Upper lobe of left lung (tissue), 6 donors: ENCODE data around the gene CABCOCO1. TPM values are rescaled to one million over a fixed set of nuclear protein-coding genes. Genes with fewer than 3 reads are reported as not detected.

Source experiments
- ATAC-seq, 2 donors: fragments of 200-7000 bp; cut with Tn5 transposase; one replicate each; pipeline ENCODE4 v1.9.1; 2022; ENCODE audit warnings: mild to moderate bottlenecking in 2 of 2, moderate library complexity in 2 of 2; ENCODE audit not compliant: low FRiP score in 2 of 2
- DNase-seq, 2 donors: peaks; one replicate each; pipeline ENCODE4 v3.0.0-alpha.2; 2019 to 2020
- H3K27ac ChIP-seq, 4 donors: fragments of 200-600 bp; sonication (generic); one replicate each; pipeline ENCODE4 v1.5.1; 2016 to 2019
- H3K27me3 ChIP-seq, 4 donors: fragments of 200-600 bp; sonication (generic); one replicate each; pipeline ENCODE4 v1.5.1; 2017 to 2019
- H3K36me3 ChIP-seq, 4 donors: fragments of 200-600 bp; sonication (generic); one replicate each; pipeline ENCODE4 v1.5.1; 2016 to 2019
- H3K4me1 ChIP-seq, 4 donors: fragments of 200-600 bp; sonication (generic); one replicate each; pipeline ENCODE4 v1.5.1; 2018 to 2019
- H3K4me3 ChIP-seq, 4 donors: fragments of 200-600 bp; sonication (generic); one replicate each; pipeline ENCODE4 v1.5.1; 2017 to 2019; ENCODE audit warnings: mild to moderate bottlenecking in 2 of 4, moderate library complexity in 1 of 4
- H3K9me3 ChIP-seq, 4 donors: fragments of 200-600 bp; sonication (generic); one replicate each; pipeline ENCODE4 v1.5.1; 2018 to 2019
- CTCF ChIP-seq, 6 experiments: fragments of 450-650 bp in 4 of 6; fragments of 200-600 bp in 2 of 6; sonication (generic) in 2 of 6; IDR thresholded peaks; one replicate each; pipeline ENCODE4 v1.5.1; 2016 to 2019; ENCODE audit warnings: antibody characterized with exemption in 6 of 6
- EP300 ChIP-seq, 4 donors: sonication (generic); formaldehyde crosslinking; IDR thresholded peaks; one replicate each; pipeline ENCODE4 v1.5.1; 2017; ENCODE audit warnings: antibody characterized with exemption in 4 of 4, control low read depth in 2 of 4
- POLR2A ChIP-seq, 4 donors: fragments of 450-650 bp; IDR thresholded peaks; one replicate each; pipeline ENCODE4 v1.5.1; 2016 to 2017; ENCODE audit warnings: antibody characterized with exemption in 4 of 4, mild to moderate bottlenecking in 2 of 4
- POLR2AphosphoS5 ChIP-seq, 2 donors: sonication (generic); formaldehyde crosslinking; IDR thresholded peaks; one replicate each; pipeline ENCODE4 v1.5.1; 2017; ENCODE audit warnings: antibody characterized with exemption in 2 of 2
- WGBS, 2 donors: methylation state at CpG; one replicate each; pipeline ENCODE4 v1.1.5; 2017 to 2018; 5-methylcytosine and 5-hydroxymethylcytosine counted together
- total RNA-seq, 6 donors: library from RNA; depleted of rRNA in 4 of 6; stranded (reverse); fragments of >200 nt in 4 of 6; gene quantifications; one replicate each; pipeline versions ENCODE4 v1.1.0 to v1.2.1, GENCODE V29; 2016 to 2021
- donor health status: DM: no; HTN: no; CAD: no; lungs with moderate emphysema.
- donor health status: DM: no; HTN: yes; CAD: no; lungs with severe emphysema.

Gene CABCOCO1
- total RNA-seq, 6 donors from 2014 or later: 1.3 to 12.2 (median 2.3) TPM; not detected in 1

GRCh38 chr10:61642676-61643075 lies 20.1 kb upstream of the CABCOCO1 start:
- peak in 1 of 2 donors; percentile 77 for ATAC-seq
- WGBS, 2 donors: 56 to 58% methylated on average over 4 of the region's 4 CpGs
- no peak overlapping the region for H3K27ac ChIP-seq

GRCh38 chr10:61643316-61643751 lies 19.4 kb upstream of the CABCOCO1 start:
- peak in 1 of 2 donors; percentile 88 for ATAC-seq
- WGBS, 2 donors: 35 to 40% methylated on average over 1 of the region's 1 CpG
- Histone ChIP-seq H3K36me3 (no peaks in the 10 kb centered on the region), H3K27me3 (no peaks in the 10 kb centered on the region), H3K4me1 (no peaks in the 10 kb centered on the region), H3K27ac (no peak overlapping the region), H3K9me3 (no peaks in the 10 kb centered on the region), H3K4me3 (no peak overlapping the region)
- TF ChIP-seq POLR2AphosphoS5 (IDR thresholded peaks at IDR 0.05) (no peak), CTCF (IDR thresholded peaks at IDR 0.05) (no peak), POLR2A (IDR thresholded peaks at IDR 0.05) (no peak), EP300 (IDR thresholded peaks at IDR 0.05) (no peak)
- DNase-seq: no peak

More at GRCh38 chr10:61642676-61643075, 20.1 kb upstream of the CABCOCO1 start:
- no peak for TF ChIP-seq CTCF (IDR thresholded peaks at IDR 0.05)
- no peak for TF ChIP-seq EP300 (IDR thresholded peaks at IDR 0.05)
- no peak for TF ChIP-seq POLR2A (IDR thresholded peaks at IDR 0.05)
- Histone ChIP-seq H3K27me3 (no peaks in the 10 kb centered on the region), H3K4me1 (no peaks in the 10 kb centered on the region), H3K36me3 (no peaks in the 10 kb centered on the region), H3K4me3 (no peak overlapping the region), H3K9me3 (no peaks in the 10 kb centered on the region)
- no peak for DNase-seq

- WGBS, 2 donors: 66 to 68% methylated on average over 2 of the region's 2 CpGs
- Histone ChIP-seq H3K27me3 (no peaks in the 10 kb centered on the region), H3K4me1 (no peaks in the 10 kb centered on the region), H3K9me3 (no peaks in the 10 kb centered on the region), H3K27ac (no peak overlapping the region), H3K4me3 (no peak overlapping the region), H3K36me3 (no peaks in the 10 kb centered on the region)
- TF ChIP-seq POLR2AphosphoS5 (IDR thresholded peaks at IDR 0.05): no peak
- ATAC-seq: no peak
- no peak for DNase-seq
Measured at GRCh38 chr10:61653699-61654098, 9.0 kb upstream of the CABCOCO1 start.

- no peaks in the 10 kb centered on the region for H3K27me3 ChIP-seq
- H3K36me3 ChIP-seq: no peaks in the 10 kb centered on the region
- no peak overlapping the region for H3K27ac ChIP-seq
- no peaks in the 10 kb centered on the region for H3K9me3 ChIP-seq
- TF ChIP-seq EP300 (IDR thresholded peaks at IDR 0.05): no peak
- TF ChIP-seq POLR2AphosphoS5 (IDR thresholded peaks at IDR 0.05): no peak
- no peak for TF ChIP-seq POLR2A (IDR thresholded peaks at IDR 0.05)
- TF ChIP-seq CTCF (IDR thresholded peaks at IDR 0.05): no peak
- DNase-seq (no peak), ATAC-seq (no peak)
- H3K4me1 ChIP-seq: no peaks in the 10 kb centered on the region
- H3K4me3 ChIP-seq: no peak overlapping the region
Measured at GRCh38 chr10:61655335-61655851, 7.3 kb upstream of the CABCOCO1 start.

- 70 to 72% methylated on average over 3 of the region's 3 CpGs for WGBS, 2 donors
- H3K27ac ChIP-seq: peak overlapping the region in 1 of 4 donors; percentile 76
- H3K27me3 ChIP-seq: no peaks in the 10 kb centered on the region
- DNase-seq: no peak
- H3K9me3 ChIP-seq: no peaks in the 10 kb centered on the region
- H3K4me1 ChIP-seq: peaks cover 0 to 10% (median 3%) of the 10 kb centered on the region in 4 donors
- TF ChIP-seq POLR2A (IDR thresholded peaks at IDR 0.05) (no peak), EP300 (IDR thresholded peaks at IDR 0.05) (no peak), POLR2AphosphoS5 (IDR thresholded peaks at IDR 0.05) (no peak), CTCF (IDR thresholded peaks at IDR 0.05) (no peak)
- H3K36me3 ChIP-seq: no peaks in the 10 kb centered on the region
- ATAC-seq: no peak
- H3K4me3 ChIP-seq: peak overlapping the region in 3 of 4 donors; percentile 49 to 62 (median 60)
Measured at GRCh38 chr10:61663466-61663865, 737 bp downstream of the CABCOCO1 start.
